GM12865 (cell line): ENCODE data around the gene ESPNL.

Source experiments
- DNase-seq: peaks from one replicate; pipeline ENCODE4 v3.0.0; 2010; ENCODE audit warnings: low read depth
- H3K4me3 ChIP-seq: 2 replicates; pipeline ENCODE4 v1.5.1; 2011; ENCODE audit warnings: mild to moderate bottlenecking, low read depth, low read length, control low read depth
- TF ChIP-seq, protein P1 (sequence below): IDR thresholded peaks from 2 replicates; pipeline ENCODE4 v1.5.1; 2011; ENCODE audit warnings: low read length, control low read depth, low read depth, inconsistent platforms; ENCODE audit not compliant: insufficient read depth; ENCODE audit errors: missing control alignments

ESPNL gene

GRCh38 chr2:238159071-238159539 is 59.0 kb downstream of the ESPNL start:
- DNase-seq = no peak
- TF ChIP-seq, protein P1, sequence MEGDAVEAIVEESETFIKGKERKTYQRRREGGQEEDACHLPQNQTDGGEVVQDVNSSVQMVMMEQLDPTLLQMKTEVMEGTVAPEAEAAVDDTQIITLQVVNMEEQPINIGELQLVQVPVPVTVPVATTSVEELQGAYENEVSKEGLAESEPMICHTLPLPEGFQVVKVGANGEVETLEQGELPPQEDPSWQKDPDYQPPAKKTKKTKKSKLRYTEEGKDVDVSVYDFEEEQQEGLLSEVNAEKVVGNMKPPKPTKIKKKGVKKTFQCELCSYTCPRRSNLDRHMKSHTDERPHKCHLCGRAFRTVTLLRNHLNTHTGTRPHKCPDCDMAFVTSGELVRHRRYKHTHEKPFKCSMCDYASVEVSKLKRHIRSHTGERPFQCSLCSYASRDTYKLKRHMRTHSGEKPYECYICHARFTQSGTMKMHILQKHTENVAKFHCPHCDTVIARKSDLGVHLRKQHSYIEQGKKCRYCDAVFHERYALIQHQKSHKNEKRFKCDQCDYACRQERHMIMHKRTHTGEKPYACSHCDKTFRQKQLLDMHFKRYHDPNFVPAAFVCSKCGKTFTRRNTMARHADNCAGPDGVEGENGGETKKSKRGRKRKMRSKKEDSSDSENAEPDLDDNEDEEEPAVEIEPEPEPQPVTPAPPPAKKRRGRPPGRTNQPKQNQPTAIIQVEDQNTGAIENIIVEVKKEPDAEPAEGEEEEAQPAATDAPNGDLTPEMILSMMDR = no peak
- no peak overlapping the region for H3K4me3 ChIP-seq

GRCh38 chr2:238159661-238160205 is 59.6 kb downstream of the ESPNL start:
- DNase-seq = no peak
- no peak overlapping the region for H3K4me3 ChIP-seq

GRCh38 chr2:238160206-238161129 is 60.3 kb downstream of the ESPNL start:
- TF ChIP-seq, protein P1 = peak; percentile 20
- no peak overlapping the region for H3K4me3 ChIP-seq
- peak; percentile 18 for DNase-seq

More at GRCh38 chr2:238159661-238160205, 59.6 kb downstream of the ESPNL start:
- TF ChIP-seq, protein P1 = no peak

DNA sequence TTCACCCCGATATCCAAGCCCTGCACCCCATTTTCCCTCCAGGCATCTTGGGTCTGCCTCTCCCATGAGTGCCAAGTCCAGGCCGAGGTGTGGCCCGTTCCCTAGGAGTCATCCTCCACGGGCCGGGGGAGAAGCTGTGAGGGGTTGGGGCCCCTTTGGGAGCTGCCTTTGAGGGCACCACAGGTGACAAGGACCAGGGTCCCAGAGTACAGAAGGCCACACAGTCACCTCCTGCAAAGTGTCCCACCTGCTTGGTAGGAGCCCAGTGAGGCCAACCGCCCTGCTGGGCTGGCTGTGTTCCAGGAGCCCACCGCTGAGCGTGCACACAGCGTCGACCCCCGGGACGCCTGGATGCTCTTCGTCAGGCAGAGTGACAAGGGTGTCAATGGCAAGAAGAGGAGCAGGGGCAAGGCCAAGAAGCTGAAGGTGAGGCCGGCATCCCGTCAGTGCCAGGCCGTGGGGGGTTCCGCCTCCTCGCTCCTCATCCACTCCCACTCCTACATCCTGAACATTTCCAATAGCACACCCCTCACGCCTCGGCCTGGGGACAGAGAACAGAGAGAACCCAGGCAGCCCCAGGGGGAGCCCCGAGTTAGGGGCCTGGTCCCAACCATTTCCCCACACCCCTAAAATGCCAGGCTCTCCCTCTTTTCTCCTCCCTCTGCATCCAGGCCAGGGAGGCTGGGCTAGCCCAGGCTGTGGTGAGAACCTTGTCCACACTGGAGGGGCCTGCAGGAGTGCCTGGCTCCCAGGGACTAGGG is 61.3 kb downstream of the ESPNL start:
- H3K4me3 ChIP-seq = no peak overlapping the region
- TF ChIP-seq, protein P1 = no peak
- DNase-seq = no peak

- H3K4me3 ChIP-seq = no peak overlapping the region
- TF ChIP-seq, protein P1 = no peak
- DNase-seq = no peak
These were observed 62.2 kb downstream of the ESPNL start for GRCh38 chr2:238162251-238162845.

DNA sequence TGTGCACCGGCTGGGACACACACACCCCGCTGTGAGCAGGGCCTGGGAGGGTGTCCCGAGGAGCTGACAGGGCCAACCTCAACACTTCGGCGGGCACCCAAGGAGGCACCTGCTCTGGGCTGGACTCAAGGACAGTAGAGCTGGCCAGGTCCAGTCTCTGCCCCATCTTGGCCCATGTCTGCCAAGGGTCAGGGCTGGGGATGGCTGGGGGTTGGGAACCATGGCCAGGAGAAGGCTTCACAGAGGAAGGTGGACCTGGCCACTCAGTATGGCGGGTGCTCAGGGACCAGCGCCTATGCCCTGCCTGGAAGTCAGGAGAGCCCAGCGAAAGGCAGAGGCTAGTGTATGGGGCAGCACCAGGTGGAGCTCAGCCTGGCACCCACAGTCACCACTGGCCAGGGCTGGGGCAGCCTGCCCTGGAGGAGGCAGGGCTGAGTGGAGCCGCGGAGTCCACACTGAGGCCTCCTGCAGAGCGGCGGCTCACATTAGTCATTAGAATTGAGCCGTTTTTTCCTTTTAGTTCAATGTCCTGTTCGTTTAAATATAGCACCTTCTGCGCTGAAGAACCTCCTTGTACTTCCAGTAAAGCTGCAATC is 62.8 kb downstream of the ESPNL start:
- H3K4me3 ChIP-seq = no peak overlapping the region
- no peak for DNase-seq
- TF ChIP-seq, protein P1 = no peak
